Breast epithelium (tissue), 4 donors: ENCODE measurements around the gene KCNH5. TPM values are rescaled to one million over a fixed set of nuclear protein-coding genes. Genes with fewer than 3 reads are reported as not detected.
"Not testable (repeated sequence)": the region's sequence is repeated elsewhere in the genome, so short reads cannot be mapped to it uniquely, and the experiment has no call there.

Experiments
- DNase-seq, 2 donors: peaks; one replicate each; pipeline ENCODE4 v3.0.0-alpha.2; 2019; ENCODE audit warnings: low spot score in 2 of 2
- H3K27ac ChIP-seq, 2 donors: fragments of 200-600 bp; sonication (generic) in 1 of 2; one replicate each; pipeline ENCODE4 v1.5.1; 2016 to 2019; ENCODE audit warnings: mild to moderate bottlenecking in 1 of 2
- H3K27me3 ChIP-seq, 2 donors: fragments of 200-600 bp; sonication (generic) in 1 of 2; one replicate each; pipeline versions ENCODE4 v1.5.1 to v1.6.0; 2017 to 2019; ENCODE audit warnings: control low read depth in 1 of 2, mild to moderate bottlenecking in 1 of 2
- H3K36me3 ChIP-seq: fragments of 200-600 bp; one replicate; pipeline ENCODE4 v1.5.1; 2019
- H3K4me1 ChIP-seq, 2 donors: fragments of 200-600 bp; sonication (generic); one replicate each; pipeline ENCODE4 v1.5.1; 2016 to 2019; ENCODE audit warnings: control low read depth in 1 of 2
- H3K4me3 ChIP-seq, 3 donors: fragments of 200-600 bp; sonication (generic); 1 replicate in 2 of 3; 2 replicates in 1 of 3; pipeline ENCODE4 v1.5.1; 2016 to 2019; ENCODE audit warnings: mild to moderate bottlenecking in 3 of 3, moderate library complexity in 2 of 3
- H3K9me3 ChIP-seq, 2 donors: fragments of 200-600 bp; sonication (generic) in 1 of 2; one replicate each; pipeline ENCODE4 v1.5.1; 2016 to 2019; ENCODE audit warnings: control low read depth in 1 of 2
- CTCF ChIP-seq, 3 donors: fragments of 450-650 bp; IDR thresholded peaks; one replicate each; pipeline ENCODE4 v1.5.1; 2016 to 2017; ENCODE audit warnings: antibody characterized with exemption in 3 of 3, mild to moderate bottlenecking in 3 of 3, moderate library complexity in 3 of 3
- POLR2A ChIP-seq: fragments of 450-650 bp; IDR thresholded peaks from one replicate; pipeline ENCODE4 v1.6.1; 2016; ENCODE audit warnings: antibody characterized with exemption, mild to moderate bottlenecking, moderate library complexity
- POLR2AphosphoS5 ChIP-seq, 3 donors: sonication (generic); formaldehyde crosslinking; IDR thresholded peaks; one replicate each; pipeline ENCODE4 v1.6.1; 2017; ENCODE audit warnings: antibody characterized with exemption in 3 of 3
- intact Hi-C: fragments of 100-400 bp; cut with DNase I; formaldehyde crosslinking; loops from one replicate; pipeline ENCODE4 v1.15.1; 2023; ENCODE audit warnings: low total_unique reads
- total RNA-seq, 3 donors: library from RNA; depleted of rRNA; stranded (reverse); fragments of >200 nt; gene quantifications; one replicate each; pipeline ENCODE4 v1.1.0, GENCODE V29; 2016

Gene KCNH5
- total RNA-seq, 3 donors from 2014 or later: 0.33 to 0.88 TPM; not detected in 1

- intact Hi-C loops: no loop called here
- no peaks in the 10 kb centered on the region for H3K27me3 ChIP-seq
- H3K27ac ChIP-seq: no peak overlapping the region
- no peaks in the 10 kb centered on the region for H3K4me1 ChIP-seq
- H3K36me3 ChIP-seq: no peaks in the 10 kb centered on the region
- no peak overlapping the region for H3K4me3 ChIP-seq
- no peak for TF ChIP-seq POLR2AphosphoS5 (IDR thresholded peaks at IDR 0.05)
- TF ChIP-seq POLR2A: no peak
- no peak for TF ChIP-seq CTCF (IDR thresholded peaks at IDR 0.05)
- H3K9me3 ChIP-seq: peaks cover 0 to 12% of the 10 kb centered on the region in 2 donors
- no peak for DNase-seq
Measured at GRCh38 chr14:62777510-62777909, 267.7 kb downstream of the KCNH5 start.

DNA sequence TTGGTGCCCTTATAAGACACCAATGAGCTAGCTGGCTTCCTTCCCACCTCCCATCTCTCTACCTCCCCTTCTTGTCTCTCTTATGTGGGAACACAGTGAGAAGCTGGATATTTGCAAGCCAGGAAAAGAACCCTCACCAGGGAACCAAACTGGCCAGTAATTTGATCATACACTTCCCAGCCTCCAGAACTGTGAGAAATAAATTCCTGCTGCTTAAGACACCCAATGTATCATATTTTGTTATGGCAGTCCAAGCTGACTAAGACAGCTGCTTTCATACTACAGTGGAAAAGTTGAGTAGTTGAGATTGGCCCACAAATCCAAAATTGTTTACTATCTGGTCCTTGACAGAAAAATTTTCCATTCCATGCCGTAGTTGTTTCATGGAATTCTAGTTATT is 269.0 kb downstream of the KCNH5 start:
- Histone ChIP-seq H3K27ac (no peak overlapping the region), H3K27me3 (no peaks in the 10 kb centered on the region), H3K36me3 (no peaks in the 10 kb centered on the region), H3K4me1 (no peaks in the 10 kb centered on the region), H3K4me3 (no peak overlapping the region), H3K9me3 (peaks cover 0 to 3% of the 10 kb centered on the region in 2 donors)
- intact Hi-C loops: no loop called here
- no peak for TF ChIP-seq POLR2A
- no peak for TF ChIP-seq POLR2AphosphoS5 (IDR thresholded peaks at IDR 0.05)
- TF ChIP-seq CTCF (IDR thresholded peaks at IDR 0.05): no peak
- no peak for DNase-seq

DNA sequence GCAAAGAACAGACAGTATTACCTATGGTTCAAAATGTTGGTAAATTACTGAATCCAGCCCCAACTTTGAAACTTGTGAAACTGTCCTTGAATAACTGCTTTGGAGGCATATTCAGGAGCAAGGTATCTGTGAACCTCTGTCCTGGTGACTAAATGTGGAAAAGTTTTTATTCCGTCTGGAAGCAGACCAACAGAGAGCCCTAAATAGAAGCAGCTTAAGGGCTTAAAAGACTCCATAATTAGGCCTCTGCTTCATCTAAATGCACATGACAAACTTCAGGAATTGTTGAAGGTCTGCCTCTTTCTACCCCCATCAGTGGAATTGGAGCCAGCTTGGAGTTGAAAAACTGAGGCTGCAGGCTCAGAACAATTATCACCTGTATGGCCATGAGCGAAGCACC is 276.5 kb downstream of the KCNH5 start:
- no peaks in the 10 kb centered on the region for H3K9me3 ChIP-seq
- no peaks in the 10 kb centered on the region for H3K27me3 ChIP-seq

DNA sequence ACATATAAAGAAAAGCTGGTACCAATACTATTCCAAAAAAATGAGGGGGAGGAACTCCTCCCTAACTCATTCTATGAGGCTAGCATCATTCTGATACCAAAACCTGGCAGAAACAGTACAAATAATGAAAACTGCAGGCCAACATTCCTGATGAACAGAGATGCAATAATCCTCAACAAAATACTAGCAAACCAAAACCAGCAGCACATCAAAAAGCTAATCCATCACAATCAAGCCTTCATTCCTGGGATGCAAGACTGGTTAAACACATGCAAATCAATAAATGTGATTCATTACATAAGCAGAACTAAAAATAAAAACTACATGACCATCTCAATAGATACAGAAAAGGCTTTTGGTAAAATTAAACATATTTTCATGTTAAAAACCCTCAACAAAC is 281.3 kb downstream of the KCNH5 start:
- DNase-seq: no peak
- intact Hi-C loops: no loop called here
- H3K27ac ChIP-seq: no peak overlapping the region
- H3K36me3 ChIP-seq: no peaks in the 10 kb centered on the region
- H3K4me1 ChIP-seq: no peaks in the 10 kb centered on the region
- no peaks in the 10 kb centered on the region for H3K27me3 ChIP-seq
- H3K9me3 ChIP-seq: no peaks in the 10 kb centered on the region
- no peak for TF ChIP-seq POLR2AphosphoS5 (IDR thresholded peaks at IDR 0.05)
- no peak for TF ChIP-seq POLR2A
- no peak for TF ChIP-seq CTCF (IDR thresholded peaks at IDR 0.05)
- no peak overlapping the region for H3K4me3 ChIP-seq

More for the DNA sequence above, 276.5 kb downstream of the KCNH5 start:
- Histone ChIP-seq H3K36me3 (no peaks in the 10 kb centered on the region), H3K4me3 (no peak overlapping the region), H3K4me1 (no peaks in the 10 kb centered on the region), H3K27ac (no peak overlapping the region)
- DNase-seq: no peak
- TF ChIP-seq CTCF (IDR thresholded peaks at IDR 0.05) (no peak), POLR2AphosphoS5 (IDR thresholded peaks at IDR 0.05) (no peak)
- intact Hi-C loops: no loop called here

GRCh38 chr14:62759796-62760195 is 285.5 kb downstream of the KCNH5 start:
- H3K9me3 ChIP-seq: peaks cover 0 to 17% of the 10 kb centered on the region in 2 donors
- TF ChIP-seq CTCF (IDR thresholded peaks at IDR 0.05) (no peak), POLR2AphosphoS5 (IDR thresholded peaks at IDR 0.05) (no peak), POLR2A (no peak)
- H3K27me3 ChIP-seq: no peaks in the 10 kb centered on the region
- DNase-seq: no peak
- intact Hi-C loops: no loop called here
- no peaks in the 10 kb centered on the region for H3K4me1 ChIP-seq
- H3K4me3 ChIP-seq: no peak overlapping the region
- no peaks in the 10 kb centered on the region for H3K36me3 ChIP-seq
- no peak overlapping the region for H3K27ac ChIP-seq

DNA sequence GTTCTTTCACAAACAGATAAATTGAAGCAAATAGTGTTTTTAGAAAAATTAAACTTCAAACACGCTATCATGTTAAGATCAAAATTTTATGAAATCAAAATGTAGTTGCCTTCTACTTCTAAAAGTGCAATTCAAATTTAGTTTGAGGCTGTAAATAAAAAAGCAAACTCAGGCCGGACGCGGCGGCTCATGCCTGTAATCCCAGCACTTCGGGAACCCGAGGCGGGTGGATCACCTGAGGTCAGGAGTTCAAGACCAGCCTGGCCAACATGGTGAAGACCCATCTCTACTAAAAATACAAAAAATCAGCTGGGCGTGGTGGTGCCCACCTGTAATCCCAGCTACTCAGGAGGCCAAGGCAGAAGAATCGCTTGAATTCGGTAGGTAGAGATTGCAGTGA is 298.4 kb downstream of the KCNH5 start:
- H3K27me3 ChIP-seq, intact Hi-C loops, DNase-seq, H3K27ac ChIP-seq, H3K4me1 ChIP-seq, H3K9me3 ChIP-seq, H3K36me3 ChIP-seq, H3K4me3 ChIP-seq: not testable (repeated sequence)
